ENCODE data around the gene DGCR2.

- TF ChIP-seq CTCF (IDR thresholded peaks at IDR 0.05; ENCODE audit: poor library complexity, severe bottlenecking) (no peak), EP300 (conservative IDR thresholded peaks at IDR 0.05; ENCODE audit: poor library complexity, severe bottlenecking) (no peak), RAD21 (conservative IDR thresholded peaks at IDR 0.05) (no peak), MXI1 (conservative IDR thresholded peaks at IDR 0.05; ENCODE audit: poor library complexity, severe bottlenecking) (no peak), EZH2 (IDR thresholded peaks at IDR 0.05; ENCODE audit: borderline replicate concordance, insufficient read depth, low read length, poor library complexity, severe bottlenecking) (no peak), REST (IDR thresholded peaks at IDR 0.05; ENCODE audit: borderline replicate concordance) (no peak), POLR2AphosphoS5 (IDR thresholded peaks at IDR 0.05) (no peak)
Measured at GRCh38 chr22:19048531-19048930, 73.7 kb downstream of the DGCR2 start.
